ENCODE data around the gene STAU1. TPM values are rescaled to one million over a fixed set of nuclear protein-coding genes. Genes with fewer than 3 reads are reported as not detected.
"Not testable (repeated sequence)": the region's sequence is repeated elsewhere in the genome, so short reads cannot be mapped to it uniquely, and the experiment has no call there.

The STAU1 gene
- total RNA-seq, 1 donor from 2014 or later: 79.7 TPM

DNA sequence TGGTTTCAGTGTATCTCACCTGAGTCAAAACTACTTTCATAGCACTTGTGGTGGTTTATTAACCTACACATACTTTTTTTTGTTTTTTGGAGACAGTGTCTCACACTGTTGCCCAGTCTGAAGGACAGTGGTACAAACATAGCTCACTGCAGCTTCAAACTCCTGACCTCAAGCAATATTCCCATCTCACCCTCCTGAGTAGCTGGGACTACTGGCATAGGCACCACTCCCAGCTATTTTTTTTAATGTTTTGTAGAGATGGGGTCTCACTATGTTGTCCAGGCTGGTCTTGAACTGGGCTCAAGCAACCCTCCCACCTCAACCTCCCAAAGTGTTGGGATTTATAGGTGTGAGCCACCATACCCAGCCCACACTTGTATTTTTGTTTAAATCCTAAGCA is 49.7 kb downstream of the STAU1 start:
- TF ChIP-seq, protein P1, sequence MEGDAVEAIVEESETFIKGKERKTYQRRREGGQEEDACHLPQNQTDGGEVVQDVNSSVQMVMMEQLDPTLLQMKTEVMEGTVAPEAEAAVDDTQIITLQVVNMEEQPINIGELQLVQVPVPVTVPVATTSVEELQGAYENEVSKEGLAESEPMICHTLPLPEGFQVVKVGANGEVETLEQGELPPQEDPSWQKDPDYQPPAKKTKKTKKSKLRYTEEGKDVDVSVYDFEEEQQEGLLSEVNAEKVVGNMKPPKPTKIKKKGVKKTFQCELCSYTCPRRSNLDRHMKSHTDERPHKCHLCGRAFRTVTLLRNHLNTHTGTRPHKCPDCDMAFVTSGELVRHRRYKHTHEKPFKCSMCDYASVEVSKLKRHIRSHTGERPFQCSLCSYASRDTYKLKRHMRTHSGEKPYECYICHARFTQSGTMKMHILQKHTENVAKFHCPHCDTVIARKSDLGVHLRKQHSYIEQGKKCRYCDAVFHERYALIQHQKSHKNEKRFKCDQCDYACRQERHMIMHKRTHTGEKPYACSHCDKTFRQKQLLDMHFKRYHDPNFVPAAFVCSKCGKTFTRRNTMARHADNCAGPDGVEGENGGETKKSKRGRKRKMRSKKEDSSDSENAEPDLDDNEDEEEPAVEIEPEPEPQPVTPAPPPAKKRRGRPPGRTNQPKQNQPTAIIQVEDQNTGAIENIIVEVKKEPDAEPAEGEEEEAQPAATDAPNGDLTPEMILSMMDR (IDR thresholded peaks at IDR 0.05; ENCODE audit: partially characterized antibody, unreplicated experiment): no peak
- Mint-ChIP-seq H3K36me3 (ENCODE audit: unreplicated experiment) (no peaks in the 10 kb centered on the region), H3K4me1 (ENCODE audit: low read depth, unreplicated experiment) (no peaks in the 10 kb centered on the region), H3K27ac (ENCODE audit: unreplicated experiment) (no peak overlapping the region), H3K27me3 (ENCODE audit: unreplicated experiment) (no peaks in the 10 kb centered on the region), H3K9me3 (ENCODE audit: unreplicated experiment) (no peaks in the 10 kb centered on the region), H3K4me3 (ENCODE audit: unreplicated experiment) (no peak overlapping the region)
- no peak for DNase-seq

DNA sequence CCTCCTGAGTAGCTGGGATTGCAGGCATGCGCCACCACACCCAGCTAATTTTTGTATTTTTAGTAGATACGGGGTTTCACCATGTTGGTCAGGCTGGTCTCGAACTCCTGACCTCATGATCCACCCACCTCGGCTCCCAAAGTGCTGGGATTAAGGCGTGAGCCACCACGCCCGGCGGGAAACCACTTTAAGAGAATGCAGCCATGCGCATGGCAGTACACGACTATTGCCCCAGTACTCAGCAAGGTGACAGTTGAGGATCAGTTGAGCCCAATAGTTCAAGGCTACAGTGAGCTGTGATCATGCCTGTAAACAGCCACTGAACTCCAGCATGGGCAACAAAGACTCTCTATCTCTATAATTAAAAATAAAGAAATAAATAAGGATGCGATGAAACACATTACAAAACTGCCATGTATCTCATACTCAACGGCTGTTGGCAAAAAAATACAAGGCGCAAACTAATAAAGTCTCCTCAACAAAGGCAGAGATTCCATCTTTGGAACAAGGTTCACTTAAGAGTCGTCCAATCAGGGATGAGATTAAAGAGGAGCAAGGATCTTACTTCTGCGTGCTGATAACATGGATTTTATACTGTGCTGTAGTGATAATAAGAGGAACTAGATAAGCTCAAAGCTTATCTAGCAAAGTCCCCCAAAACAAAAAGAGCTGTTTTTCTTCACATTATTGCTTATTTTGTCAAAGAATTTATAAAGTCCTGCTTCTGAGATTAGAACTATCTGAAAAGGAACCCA is 51.1 kb downstream of the STAU1 start:
- H3K4me1 Mint-ChIP-seq (ENCODE audit: low read depth, unreplicated experiment): no peaks in the 10 kb centered on the region
- H3K4me3 Mint-ChIP-seq (ENCODE audit: unreplicated experiment): no peak overlapping the region
- no peak overlapping the region for H3K27ac Mint-ChIP-seq (ENCODE audit: unreplicated experiment)
- TF ChIP-seq, protein P1 (IDR thresholded peaks at IDR 0.05; ENCODE audit: partially characterized antibody, unreplicated experiment): no peak
- no peaks in the 10 kb centered on the region for H3K36me3 Mint-ChIP-seq (ENCODE audit: unreplicated experiment)
- no peaks in the 10 kb centered on the region for H3K27me3 Mint-ChIP-seq (ENCODE audit: unreplicated experiment)
- no peaks in the 10 kb centered on the region for H3K9me3 Mint-ChIP-seq (ENCODE audit: unreplicated experiment)
- no peak for DNase-seq

DNA sequence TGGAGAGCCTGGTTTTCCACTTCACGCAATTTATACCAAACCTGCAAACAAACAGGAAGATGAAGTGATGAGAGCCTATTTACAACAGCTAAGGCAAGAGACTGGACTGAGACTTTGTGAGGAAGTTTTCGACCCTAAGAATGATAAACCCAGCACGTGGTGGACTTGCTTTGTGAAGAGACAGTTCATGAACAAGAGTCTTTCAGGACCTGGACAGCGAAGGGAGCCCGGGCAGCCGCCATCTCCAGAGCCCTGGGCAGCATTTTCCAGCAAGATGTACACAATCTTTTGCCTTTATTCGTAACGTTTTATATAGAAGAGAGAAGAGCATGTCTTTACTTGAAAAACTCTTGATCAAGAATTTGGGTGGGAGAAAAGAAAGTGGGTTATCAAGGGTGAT is 53.3 kb downstream of the STAU1 start:
- H3K9me3 Mint-ChIP-seq (ENCODE audit: unreplicated experiment); H3K36me3 Mint-ChIP-seq (ENCODE audit: unreplicated experiment); H3K4me3 Mint-ChIP-seq (ENCODE audit: unreplicated experiment); H3K4me1 Mint-ChIP-seq (ENCODE audit: low read depth, unreplicated experiment); H3K27me3 Mint-ChIP-seq (ENCODE audit: unreplicated experiment); DNase-seq: not testable (repeated sequence)
- peak overlapping the region; percentile 7 for H3K27ac Mint-ChIP-seq (ENCODE audit: unreplicated experiment)

DNA sequence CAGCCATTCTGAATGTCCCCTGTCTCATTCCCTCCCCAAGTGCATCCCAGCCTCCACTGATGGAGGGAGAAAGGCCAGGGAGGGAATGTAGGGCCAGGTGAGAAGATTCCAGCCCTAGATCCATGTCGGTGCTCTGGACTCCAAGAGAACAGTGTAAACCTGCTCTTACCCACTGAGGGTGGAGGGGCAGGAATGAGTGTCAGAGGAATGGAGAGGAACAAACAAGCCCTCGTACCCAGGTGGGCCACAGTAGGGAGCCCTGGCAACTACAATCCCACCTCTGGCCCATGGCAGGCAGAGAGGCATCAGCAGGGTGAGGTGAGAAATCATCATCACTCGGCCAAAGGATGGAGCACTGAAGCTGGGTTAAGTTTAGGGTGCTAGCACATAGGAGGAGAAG is 54.6 kb downstream of the STAU1 start:
- no peak for DNase-seq
- H3K27me3 Mint-ChIP-seq (ENCODE audit: unreplicated experiment): no peaks in the 10 kb centered on the region
- H3K4me3 Mint-ChIP-seq (ENCODE audit: unreplicated experiment): no peak overlapping the region
- peaks cover 5% of the 10 kb centered on the region for H3K4me1 Mint-ChIP-seq (ENCODE audit: low read depth, unreplicated experiment)
- no peaks in the 10 kb centered on the region for H3K36me3 Mint-ChIP-seq (ENCODE audit: unreplicated experiment)
- no peak overlapping the region for H3K27ac Mint-ChIP-seq (ENCODE audit: unreplicated experiment)
- TF ChIP-seq, protein P1 (IDR thresholded peaks at IDR 0.05; ENCODE audit: partially characterized antibody, unreplicated experiment): no peak
- no peaks in the 10 kb centered on the region for H3K9me3 Mint-ChIP-seq (ENCODE audit: unreplicated experiment)

DNA sequence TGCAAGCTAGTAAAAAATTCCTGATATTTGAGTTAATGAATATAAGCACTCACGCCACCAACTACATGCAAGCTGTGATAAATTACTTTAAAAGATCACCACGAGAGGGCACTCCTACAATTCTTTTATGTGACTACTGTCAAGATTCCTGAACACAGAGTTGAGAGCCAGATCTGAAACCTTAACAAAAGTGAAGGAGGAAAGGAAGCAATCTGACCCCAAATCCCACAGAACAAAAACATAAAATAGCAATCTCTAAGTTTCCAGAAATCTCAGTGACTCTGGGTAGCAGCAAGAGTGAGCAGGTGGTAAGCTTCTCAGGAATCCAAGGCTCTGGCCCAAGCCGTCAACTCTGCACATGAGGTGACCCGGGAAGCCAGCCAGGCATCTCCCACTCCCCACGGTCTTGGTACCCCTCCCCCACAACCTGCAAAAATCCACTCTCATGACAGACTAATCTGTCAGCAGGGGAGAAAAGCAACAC is 55.1 kb downstream of the STAU1 start:
- Mint-ChIP-seq H3K27ac (ENCODE audit: unreplicated experiment) (no peak overlapping the region), H3K9me3 (ENCODE audit: unreplicated experiment) (no peaks in the 10 kb centered on the region), H3K4me1 (ENCODE audit: low read depth, unreplicated experiment) (peaks cover 5% of the 10 kb centered on the region), H3K27me3 (ENCODE audit: unreplicated experiment) (no peaks in the 10 kb centered on the region), H3K4me3 (ENCODE audit: unreplicated experiment) (no peak overlapping the region), H3K36me3 (ENCODE audit: unreplicated experiment) (no peaks in the 10 kb centered on the region)
- DNase-seq: no peak
- TF ChIP-seq, protein P1 (IDR thresholded peaks at IDR 0.05; ENCODE audit: partially characterized antibody, unreplicated experiment): peak; percentile 23

Measured in glutamatergic neuron (in vitro differentiated cells).